Measurements from ENCODE around the gene ATOX1. TPM values are rescaled to one million over a fixed set of nuclear protein-coding genes. Genes with fewer than 3 reads are reported as not detected.

ATOX1 gene
- polyA plus RNA-seq, 1 of the 3 experiments (the other 2 are of a cell fraction), result 497 TPM

DNA sequence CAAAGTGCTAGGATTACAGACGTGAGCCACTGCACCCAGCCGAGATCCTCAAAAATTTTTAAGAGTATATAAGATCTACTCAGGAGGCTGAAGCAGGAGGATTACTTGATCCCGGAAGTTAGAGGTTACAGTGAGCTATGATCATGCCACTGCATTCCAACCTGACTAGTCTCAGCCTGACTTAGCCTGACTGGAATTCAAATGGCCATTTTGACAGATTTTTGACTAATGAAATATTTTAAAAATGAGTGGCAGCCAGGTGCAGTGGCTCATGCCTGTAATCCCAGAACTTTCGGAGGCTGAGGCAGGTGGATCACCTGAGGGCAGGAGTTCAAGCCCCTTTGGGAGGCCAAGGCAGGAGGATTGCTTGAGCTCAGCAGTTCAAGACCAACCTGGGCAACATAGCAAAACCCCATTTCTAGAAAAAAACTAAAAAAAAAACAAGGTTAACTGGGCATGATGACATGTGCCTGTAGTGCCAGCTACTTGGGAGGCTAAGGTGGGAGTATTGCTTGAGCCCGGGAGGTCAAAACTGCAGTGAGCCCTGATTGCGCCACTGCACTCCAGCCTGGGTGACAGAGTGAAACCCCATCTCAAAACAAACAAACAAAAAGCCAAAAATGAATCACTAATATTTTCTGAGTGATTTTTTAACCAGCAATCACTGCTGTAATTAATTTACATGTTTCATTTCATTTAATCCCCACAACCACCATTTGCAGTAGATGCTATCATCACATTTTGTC is 16.6 kb downstream of the ATOX1 start (continued):
- TF ChIP-seq, protein P1, sequence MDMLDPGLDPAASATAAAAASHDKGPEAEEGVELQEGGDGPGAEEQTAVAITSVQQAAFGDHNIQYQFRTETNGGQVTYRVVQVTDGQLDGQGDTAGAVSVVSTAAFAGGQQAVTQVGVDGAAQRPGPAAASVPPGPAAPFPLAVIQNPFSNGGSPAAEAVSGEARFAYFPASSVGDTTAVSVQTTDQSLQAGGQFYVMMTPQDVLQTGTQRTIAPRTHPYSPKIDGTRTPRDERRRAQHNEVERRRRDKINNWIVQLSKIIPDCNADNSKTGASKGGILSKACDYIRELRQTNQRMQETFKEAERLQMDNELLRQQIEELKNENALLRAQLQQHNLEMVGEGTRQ (IDR thresholded peaks at IDR 0.05; ENCODE audit: borderline replicate concordance, low read depth, low read length), result no peak
- TF ChIP-seq RXRA (IDR thresholded peaks at IDR 0.05; ENCODE audit: borderline replicate concordance, low read depth), result peak; percentile 28; the same call in 1 of the 2 replicates
- no peak for TF ChIP-seq RCOR1 (IDR thresholded peaks at IDR 0.05; ENCODE audit: low read length)
- TF ChIP-seq, protein P2, sequence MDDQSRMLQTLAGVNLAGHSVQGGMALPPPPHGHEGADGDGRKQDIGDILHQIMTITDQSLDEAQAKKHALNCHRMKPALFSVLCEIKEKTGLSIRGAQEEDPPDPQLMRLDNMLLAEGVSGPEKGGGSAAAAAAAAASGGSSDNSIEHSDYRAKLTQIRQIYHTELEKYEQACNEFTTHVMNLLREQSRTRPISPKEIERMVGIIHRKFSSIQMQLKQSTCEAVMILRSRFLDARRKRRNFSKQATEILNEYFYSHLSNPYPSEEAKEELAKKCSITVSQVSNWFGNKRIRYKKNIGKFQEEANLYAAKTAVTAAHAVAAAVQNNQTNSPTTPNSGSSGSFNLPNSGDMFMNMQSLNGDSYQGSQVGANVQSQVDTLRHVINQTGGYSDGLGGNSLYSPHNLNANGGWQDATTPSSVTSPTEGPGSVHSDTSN (IDR thresholded peaks at IDR 0.05), result peak; percentile 92
- no peak for TF ChIP-seq GATA2 (CRISPR knock-in tag; IDR thresholded peaks at IDR 0.05)

DNA sequence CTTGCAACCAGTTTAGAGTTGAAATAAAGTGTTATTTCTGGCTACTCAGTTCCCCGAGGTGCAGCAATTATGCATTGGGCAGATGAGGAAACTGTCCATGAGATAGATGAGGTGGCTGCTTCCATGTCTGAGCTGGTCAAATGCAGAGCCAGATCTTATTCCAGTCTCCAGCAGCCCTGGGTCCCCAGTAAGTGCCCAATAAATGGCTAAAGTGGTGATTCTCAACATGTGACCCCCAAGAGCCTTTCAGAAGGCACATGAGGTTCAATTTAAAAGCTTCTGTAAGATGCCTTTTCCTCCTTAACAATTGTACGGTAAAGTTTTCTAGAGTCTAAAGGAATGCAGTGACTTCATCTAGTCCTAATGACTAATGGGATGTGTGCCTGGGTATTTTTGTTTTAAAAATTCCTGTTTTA is 17.5 kb downstream of the ATOX1 start:
- Histone ChIP-seq H3K4me3 (ENCODE audit: low read depth in 2 of 2, low read length in 1 of 2) (peak overlapping the region in 1 of 2 experiments; percentile 51; a peak in 1 of 4 replicates), H2AFZ (ENCODE audit: low read depth) (no peak overlapping the region; the same call in 1 of the 2 replicates)
- WGBS (ENCODE audit: low lambda C conversion rate), result 7% methylated on average over 2 of the region's 2 CpGs

DNA sequence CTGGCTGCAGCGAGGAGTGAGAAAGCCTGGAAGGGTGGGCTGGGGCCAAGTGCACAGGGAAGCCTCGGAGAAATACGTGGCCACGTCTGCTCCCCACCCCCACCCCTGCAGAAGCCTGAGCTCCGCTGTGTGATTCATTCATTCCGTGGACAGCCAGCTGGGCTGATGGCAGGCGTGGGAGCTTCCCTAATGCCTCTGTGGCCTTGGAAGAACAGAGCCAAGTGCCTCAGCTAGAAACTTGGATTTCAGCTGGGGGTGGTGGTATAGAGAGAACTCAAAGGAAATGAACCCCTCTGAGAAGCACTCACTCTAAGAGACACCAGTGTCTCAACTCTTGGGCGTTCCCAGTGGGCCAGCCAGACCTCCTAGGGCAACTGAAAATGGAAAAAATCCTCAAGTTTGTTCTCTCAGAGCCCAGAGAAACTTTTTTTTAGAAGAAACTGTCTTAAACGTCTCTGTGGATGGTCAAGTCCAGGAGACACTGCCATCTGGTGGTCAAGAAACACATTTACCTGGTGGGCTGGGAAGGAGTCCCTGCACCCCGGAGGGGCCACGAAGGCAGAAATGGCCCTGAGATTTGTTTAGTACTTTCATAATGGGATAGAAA is 18.0 kb downstream of the ATOX1 start:
- Histone ChIP-seq H3K9ac (peak overlapping the region; percentile 82), H3F3A (replicated peaks; ENCODE audit: insufficient read depth) (peaks cover 66% of the 10 kb centered on the region), H3K27ac (ENCODE audit: low read depth in 2 of 2, low read length in 1 of 2) (peak overlapping the region; percentile 87 to 100), H3K36me3 (replicated peaks in 1 of 2; ENCODE audit: control insufficient read depth in 1 of 2, insufficient read depth in 2 of 2, low read length in 1 of 2) (peaks cover 7 to 14% of the 10 kb centered on the region in 2 experiments), H3K4me2 (peak overlapping the region; percentile 72), H3K4me1 (ENCODE audit: control insufficient read depth in 1 of 2, insufficient read depth in 2 of 2, low read depth in 1 of 2, low read length in 1 of 2) (peaks cover 22 to 41% of the 10 kb centered on the region in 2 experiments; a peak in 3 of 4 replicates), H3K79me2 (ENCODE audit: insufficient read depth) (peaks cover 5% of the 10 kb centered on the region), H4K20me1 (ENCODE audit: insufficient read depth) (no peaks in the 10 kb centered on the region), H3K9me3 (no peaks in the 10 kb centered on the region), H3K9me2 (no peaks in the 10 kb centered on the region), H3K4me3 (ENCODE audit: low read depth in 2 of 2, low read length in 1 of 2) (peak overlapping the region; percentile 9 to 51; a peak in 3 of 4 replicates), H2AFZ (ENCODE audit: low read depth) (no peak overlapping the region; the same call in 1 of the 2 replicates), H3K27me3 (ENCODE audit: insufficient read depth) (no peaks in the 10 kb centered on the region)
- WGBS (ENCODE audit: low lambda C conversion rate), result 14% methylated on average over 11 of the region's 11 CpGs
- POLR2A ChIA-PET, result interaction anchor here (1.0 to 1.7 kb wide), 2 partner anchors 80 to 82 kb away, joined by 3 to 13 read pairs; no protein-coding TSS in a partner anchor
- peak; percentile 70 for DNase-seq
- CTCF ChIA-PET, result interaction anchor here (0.6 to 17.0 kb wide), 43 partner anchors 9 to 356 kb away, joined by 3 to 375 read pairs (median 5); partner anchors contain the start of genes ATOX1, G3BP1, SLC36A1 and SPARC
- 0 out of 2 replicates have a peak, but pooled peaks have one; percentile 12 for TF ChIP-seq MEF2A (IDR thresholded peaks at IDR 0.05; ENCODE audit: borderline replicate concordance, low read depth)
- TF ChIP-seq FOSL2 (IDR thresholded peaks at IDR 0.05; ENCODE audit: borderline replicate concordance, low read depth), result peak; percentile 87
- no peak for TF ChIP-seq RCOR1 (IDR thresholded peaks at IDR 0.05; ENCODE audit: low read length)
- peak; percentile 3 to 80; a peak in 1 of 4 replicates for TF ChIP-seq EP300 (IDR thresholded peaks at IDR 0.05; ENCODE audit: borderline replicate concordance in 1 of 2, low read depth in 1 of 2, low read length in 1 of 2)
- peak; percentile 80 for TF ChIP-seq RAD21 (IDR thresholded peaks at IDR 0.05; ENCODE audit: low read length)
- 0 out of 2 replicates have a peak, but pooled peaks have one; percentile 64 for TF ChIP-seq YY1 (IDR thresholded peaks at IDR 0.05; ENCODE audit: low read depth)
- peak; percentile 76 for TF ChIP-seq SMC3 (IDR thresholded peaks at IDR 0.05; ENCODE audit: low read depth, low read length)
- TF ChIP-seq, protein P2 (IDR thresholded peaks at IDR 0.05), result peak; percentile 69
- TF ChIP-seq GATA2 (CRISPR knock-in tag; IDR thresholded peaks at IDR 0.05), result no peak
- TF ChIP-seq RXRA (IDR thresholded peaks at IDR 0.05; ENCODE audit: borderline replicate concordance, low read depth), result peak; percentile 45; the same call in 1 of the 2 replicates
- peak; percentile 73 for TF ChIP-seq POLR2AphosphoS5 (IDR thresholded peaks at IDR 0.05; ENCODE audit: low read depth, low read length)
- peak; percentile 69 for TF ChIP-seq JUND (IDR thresholded peaks at IDR 0.05)
- TF ChIP-seq ELF1 (IDR thresholded peaks at IDR 0.05), result no peak

More for the DNA sequence above, 17.5 kb downstream of the ATOX1 start:
- Histone ChIP-seq H3K4me2 (peak overlapping the region; percentile 72), H3K36me3 (replicated peaks in 1 of 2; ENCODE audit: control insufficient read depth in 1 of 2, insufficient read depth in 2 of 2, low read length in 1 of 2) (peaks cover 7 to 14% of the 10 kb centered on the region in 2 experiments), H3K79me2 (ENCODE audit: insufficient read depth) (peaks cover 5% of the 10 kb centered on the region), H3K9ac (peak overlapping the region; percentile 82), H3K27me3 (ENCODE audit: insufficient read depth) (no peaks in the 10 kb centered on the region), H4K20me1 (ENCODE audit: insufficient read depth) (no peaks in the 10 kb centered on the region), H3K4me1 (ENCODE audit: control insufficient read depth in 1 of 2, insufficient read depth in 2 of 2, low read depth in 1 of 2, low read length in 1 of 2) (peaks cover 24 to 41% of the 10 kb centered on the region in 2 experiments; a peak in 3 of 4 replicates), H3K9me3 (no peaks in the 10 kb centered on the region), H3F3A (replicated peaks; ENCODE audit: insufficient read depth) (peaks cover 72% of the 10 kb centered on the region), H3K9me2 (no peaks in the 10 kb centered on the region), H3K27ac (ENCODE audit: low read depth in 2 of 2, low read length in 1 of 2) (peak overlapping the region; percentile 87 to 100; a peak in 3 of 4 replicates)
- no peak for DNase-seq
- TF ChIP-seq EP300 (IDR thresholded peaks at IDR 0.05; ENCODE audit: borderline replicate concordance in 1 of 2, low read depth in 1 of 2, low read length in 1 of 2), result 0 out of 4 replicates have a peak, but pooled peaks of 1 of the 2 experiments have one; percentile 6
- TF ChIP-seq MEF2A (IDR thresholded peaks at IDR 0.05; ENCODE audit: borderline replicate concordance, low read depth), result no peak
- TF ChIP-seq FOSL2 (IDR thresholded peaks at IDR 0.05; ENCODE audit: borderline replicate concordance, low read depth), result peak; percentile 55; the same call in 1 of the 2 replicates
- TF ChIP-seq YY1 (IDR thresholded peaks at IDR 0.05; ENCODE audit: low read depth), result no peak
- peak; percentile 35; the same call in 1 of the 2 replicates for TF ChIP-seq JUND (IDR thresholded peaks at IDR 0.05)
- 0 out of 2 replicates have a peak, but pooled peaks have one; percentile 20 for TF ChIP-seq TCF12 (IDR thresholded peaks at IDR 0.05)
- ChIA-PET POLR2A (interaction anchor here (1.7 kb wide), 1 partner anchor 82 kb away, joined by 13 read pairs; no protein-coding TSS in a partner anchor), CTCF (interaction anchor here (0.7 to 17.0 kb wide), 34 partner anchors 10 to 308 kb away, joined by 3 to 375 read pairs (median 5); partner anchors contain the start of genes ATOX1, G3BP1, SLC36A1 and SPARC)

Data from SK-N-SH (cell line).